ENCODE measurements around the gene FAM3B.
"Not testable (repeated sequence)": the region's sequence is repeated elsewhere in the genome, so short reads cannot be mapped to it uniquely, and the experiment has no call there.

The FAM3B gene

GRCh38 chr21:41350436-41351155 lies 34.0 kb downstream of the FAM3B start:
- DNase-seq (ENCODE audit: low read depth), result no peak

DNA sequence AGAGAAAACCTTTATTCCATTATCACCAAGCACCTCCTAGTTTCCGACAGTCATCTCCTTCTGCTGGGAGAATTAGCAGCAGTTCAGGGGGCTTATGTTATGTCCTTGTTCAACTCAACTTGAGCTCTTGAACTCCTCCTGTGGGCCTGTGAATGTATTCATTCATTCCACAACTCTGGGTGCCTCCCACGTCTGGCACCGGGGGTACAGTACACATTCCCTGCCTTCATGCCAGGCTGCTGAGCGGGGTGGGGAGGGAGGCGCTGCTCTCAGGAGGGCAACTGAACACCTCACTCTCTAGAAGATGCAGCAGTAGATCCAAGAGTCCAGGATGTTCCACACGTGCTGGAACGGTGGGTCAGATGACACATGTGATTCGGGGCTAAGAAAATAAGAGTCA lies 40.9 kb downstream of the FAM3B start:
- no peak for DNase-seq (ENCODE audit: low read depth)

DNA sequence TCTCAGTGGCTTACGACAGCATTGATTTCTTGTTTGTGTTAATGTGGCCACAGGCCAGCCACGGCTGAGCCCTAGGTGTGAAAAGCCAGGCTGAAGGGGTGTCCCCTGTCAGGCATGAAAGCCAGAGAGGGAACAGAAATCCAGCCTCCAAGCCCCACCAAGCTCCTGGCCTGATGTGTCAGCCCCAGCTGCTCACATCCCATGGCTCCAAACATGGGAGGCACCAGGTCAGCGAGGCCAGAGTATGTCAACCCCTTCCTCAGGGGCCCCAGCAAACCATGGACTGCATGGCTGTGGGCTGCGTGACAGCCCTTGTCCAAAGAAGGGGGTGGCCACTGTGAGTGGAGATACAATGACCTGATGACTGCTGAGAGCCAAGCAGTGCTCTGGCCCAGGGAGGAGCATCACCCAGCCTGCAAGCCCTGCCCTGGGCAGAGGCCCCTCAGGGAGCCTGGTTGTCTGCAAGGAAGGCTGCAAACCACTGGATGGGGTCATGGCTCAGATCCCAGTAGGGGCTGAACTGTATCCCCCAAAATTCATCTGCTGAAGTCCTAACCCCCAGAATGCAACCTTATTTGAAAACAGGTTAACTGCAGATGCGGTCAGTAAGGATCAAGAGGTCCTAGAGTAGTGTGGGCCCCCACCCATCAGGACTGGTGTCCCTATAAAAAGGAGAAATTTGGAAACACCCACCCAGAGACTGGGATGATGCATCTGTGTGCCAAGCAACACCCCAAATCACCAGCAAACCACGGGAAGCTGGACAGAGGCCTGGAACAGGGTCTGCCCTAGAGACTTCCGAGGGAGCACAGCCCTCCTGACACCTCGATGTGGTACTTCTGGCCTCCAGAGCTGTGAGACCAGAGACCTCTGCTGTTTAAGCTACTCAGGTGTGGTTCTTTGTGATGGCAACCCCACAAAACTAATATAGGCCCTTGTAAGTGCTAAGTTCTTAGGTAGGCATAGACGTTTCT lies 41.9 kb downstream of the FAM3B start:
- DNase-seq (ENCODE audit: low read depth), result no peak

GRCh38 chr21:41359286-41359685 lies 42.7 kb downstream of the FAM3B start:
- DNase-seq (ENCODE audit: low read depth), result no peak

DNA sequence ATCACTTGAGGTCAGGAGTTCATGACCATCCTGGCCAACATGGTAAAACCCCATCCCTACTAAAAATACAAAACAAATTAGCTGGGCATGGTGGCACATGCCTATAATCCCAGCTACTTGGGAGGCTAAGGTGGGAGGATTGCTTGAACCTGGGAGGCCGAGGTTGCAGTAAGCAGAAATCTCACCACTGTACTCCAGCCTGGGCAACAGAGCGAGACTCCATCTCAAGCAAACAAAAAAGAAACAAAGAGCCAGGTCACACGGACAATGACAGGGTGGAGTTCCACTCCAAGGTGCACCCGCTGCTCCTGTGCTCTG lies 43.1 kb downstream of the FAM3B start:
- not testable (repeated sequence) for DNase-seq (ENCODE audit: low read depth)

DNA sequence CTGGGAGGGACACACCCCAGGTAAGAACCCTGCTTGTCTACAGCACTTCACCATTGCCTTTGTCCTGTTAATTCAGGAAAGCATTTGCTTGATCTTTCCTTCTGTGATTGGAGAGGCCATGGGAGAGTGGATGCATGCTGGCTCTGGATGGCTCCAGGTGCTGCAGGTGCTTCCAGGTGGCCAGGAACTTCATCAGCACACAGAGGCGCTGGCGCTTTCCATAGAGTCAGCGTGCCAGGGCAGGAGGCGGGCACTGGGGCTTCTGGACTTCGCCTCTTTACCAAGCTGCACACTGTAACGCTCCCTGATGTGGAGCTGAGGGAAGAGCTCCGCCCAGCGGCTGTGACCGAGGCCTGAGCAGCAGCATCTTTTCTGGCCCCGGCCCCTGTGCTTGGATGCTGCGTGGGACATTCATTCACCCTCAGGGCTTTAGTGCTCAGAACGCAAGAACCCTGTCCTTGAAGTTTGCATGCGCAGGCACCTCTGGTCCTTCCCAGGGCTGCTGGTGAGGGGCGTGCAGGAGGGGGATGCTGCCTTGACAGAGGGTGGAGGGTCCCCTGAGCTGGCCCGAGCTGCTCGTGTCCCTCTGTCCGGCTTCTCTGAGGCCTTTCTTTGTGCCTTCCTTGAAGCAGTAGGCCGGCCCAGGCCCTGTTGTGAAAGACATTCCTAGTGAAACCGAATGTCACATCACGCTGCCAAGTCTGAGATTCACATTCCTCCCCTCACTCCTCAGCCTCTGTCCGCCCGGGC lies 43.6 kb downstream of the FAM3B start:
- DNase-seq (ENCODE audit: low read depth), result no peak

- no peak for DNase-seq (ENCODE audit: low read depth)
Observed at GRCh38 chr21:41361053-41361785, 44.6 kb downstream of the FAM3B start.

- DNase-seq (ENCODE audit: low read depth), result peak; percentile 74
Observed at GRCh38 chr21:41361786-41362604, 45.4 kb downstream of the FAM3B start, which contains the start of gene MX2. TSS of gene MX2 (plus strand) at chr21:41362027. CDS start at chr21:41376907, 14,880 bp downstream.

GRCh38 chr21:41362605-41363369 lies 46.2 kb downstream of the FAM3B start:
- DNase-seq (ENCODE audit: low read depth), result no peak

GRCh38 chr21:41363370-41364270 lies 47.0 kb downstream of the FAM3B start:
- DNase-seq (ENCODE audit: low read depth), result no peak

GRCh38 chr21:41364308-41364707 lies 47.7 kb downstream of the FAM3B start:
- DNase-seq (ENCODE audit: low read depth), result no peak

DNA sequence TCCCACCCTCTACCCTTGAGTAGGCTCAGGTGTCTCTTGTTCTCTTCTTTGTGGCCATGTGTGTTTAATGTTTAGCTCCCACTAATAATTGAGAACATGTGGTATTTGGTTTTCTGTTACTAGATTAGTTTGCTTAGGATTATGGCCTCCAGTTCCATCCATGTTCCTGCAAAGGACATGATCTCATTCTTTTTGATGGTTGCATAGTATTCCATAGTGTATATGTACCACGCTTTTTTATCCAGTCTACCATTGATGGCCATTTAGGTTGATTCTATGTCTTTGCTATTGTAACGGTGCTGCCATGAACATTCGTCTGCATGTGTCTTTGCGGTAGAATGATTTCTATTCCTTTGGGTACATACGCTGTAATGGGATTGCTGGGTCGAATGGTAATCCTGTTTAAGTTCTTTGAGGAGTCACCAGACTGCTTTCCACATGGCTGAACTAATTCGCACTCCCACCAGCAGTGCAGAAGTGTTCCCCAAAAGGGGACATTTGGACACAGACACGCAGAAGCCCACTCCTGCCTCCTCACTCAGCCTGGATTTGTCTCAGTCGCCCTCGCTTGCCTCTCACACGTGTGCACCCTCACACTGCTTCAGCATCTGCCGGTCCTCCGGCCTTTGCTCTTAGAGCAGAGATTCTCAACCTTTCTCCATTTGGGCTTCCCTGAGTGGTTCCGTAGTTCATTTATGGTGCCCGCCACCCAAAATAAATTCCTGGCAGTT lies 48.9 kb downstream of the FAM3B start:
- DNase-seq (ENCODE audit: low read depth), result no peak

DNA sequence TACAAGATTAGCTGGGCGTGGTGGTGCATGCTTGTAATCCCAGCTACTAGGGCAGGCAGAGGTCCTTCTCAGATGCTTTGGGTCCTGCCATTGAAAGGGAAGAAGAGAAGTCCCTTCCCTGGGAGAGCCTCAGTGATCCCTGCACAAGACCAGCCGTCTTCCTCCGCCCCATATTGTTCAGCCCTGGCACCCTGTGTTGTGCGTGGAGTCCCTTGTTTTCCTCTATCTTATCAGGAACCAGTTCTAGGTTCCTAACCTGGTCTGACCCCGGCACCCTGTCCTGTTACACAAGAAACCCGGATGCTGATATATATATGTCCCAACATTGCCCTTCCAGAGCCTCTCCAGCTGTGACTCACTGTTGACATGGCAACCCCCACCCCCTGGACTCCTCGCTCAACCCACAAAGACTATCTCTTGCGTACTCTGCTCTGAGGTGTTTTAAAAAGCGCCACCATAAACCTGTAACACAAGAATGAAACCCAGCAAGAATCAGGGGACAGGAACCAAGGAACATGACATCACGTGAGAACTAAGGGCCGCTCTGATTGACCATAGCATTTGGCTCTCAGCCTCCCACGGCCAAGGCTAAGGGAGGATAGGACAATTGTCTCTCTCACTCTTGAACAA lies 50.0 kb downstream of the FAM3B start:
- peak; percentile 12 for DNase-seq (ENCODE audit: low read depth)

DNA sequence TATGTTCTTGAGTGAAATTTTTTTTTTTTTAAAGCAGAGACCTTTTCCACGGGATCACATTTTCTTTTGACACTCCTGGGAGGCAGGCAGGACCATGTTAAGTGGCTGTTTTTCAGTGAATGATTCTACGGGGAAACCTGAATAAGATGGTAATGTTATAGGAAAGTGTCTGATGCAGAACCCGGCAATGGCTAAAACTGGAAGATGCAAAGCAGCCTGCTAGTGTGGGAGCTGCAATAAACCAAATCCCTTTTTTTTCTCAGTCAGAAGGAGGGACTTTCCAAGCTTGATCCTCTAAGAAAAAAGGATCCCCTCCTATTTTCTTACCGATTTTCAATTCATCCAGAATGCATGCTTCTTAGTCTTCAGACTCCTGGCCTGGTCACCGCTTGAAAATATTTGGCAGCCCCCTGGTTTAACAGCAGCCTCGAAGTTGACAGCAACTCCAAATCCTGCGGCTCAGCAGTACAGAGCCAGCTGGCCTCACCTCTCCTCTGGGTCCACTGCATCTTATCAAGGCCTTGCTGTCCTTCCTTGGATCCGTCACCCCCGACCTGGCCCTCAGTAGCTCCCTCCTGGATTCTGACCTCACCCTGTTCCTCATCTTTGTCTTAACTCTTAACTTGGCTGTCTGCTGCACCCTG lies 50.8 kb downstream of the FAM3B start:
- no peak for DNase-seq (ENCODE audit: low read depth)

GRCh38 chr21:41367945-41368734 lies 51.5 kb downstream of the FAM3B start:
- DNase-seq (ENCODE audit: low read depth), result no peak

GRCh38 chr21:41368735-41369104 lies 52.1 kb downstream of the FAM3B start:
- no peak for DNase-seq (ENCODE audit: low read depth)
